Muscle of leg (tissue), 9 donors: ENCODE results near the gene CAMK2G. TPM values are rescaled to one million over a fixed set of nuclear protein-coding genes. Genes with fewer than 3 reads are reported as not detected.

Source experiments
- polyA plus RNA-seq, 8 donors: library from polyadenylated mRNA; unstranded; fragments of 120-200 nt; gene quantifications; one replicate each; pipeline versions ENCODE4 v1.2.1 to v1.2.3, GENCODE V29; 2013; ENCODE audit warnings: inconsistent platforms in 1 of 8, low replicate concordance in 1 of 8; ENCODE audit not compliant: insufficient read length in 8 of 8, insufficient read depth in 1 of 8
- total RNA-seq: library from RNA; stranded (reverse); fragments of 120-200 nt; gene quantifications from one replicate; pipeline ENCODE4 v1.2.4, GENCODE V29; 2013

The CAMK2G gene
- total and polyA plus RNA-seq, 9 donors = 18.4 to 34.7 (median 25.3) TPM

Other genes starting within 250 kb of the CAMK2G start
- 552 TPM for gene MYOZ1, start 233.1 kb downstream of the CAMK2G start, total RNA-seq
- 100 to 1,000 TPM; 201 to 638 (median 487) TPM for gene MYOZ1, start 233.1 kb downstream of the CAMK2G start, polyA plus RNA-seq
- 35.6 TPM for gene SYNPO2L, start 218.5 kb downstream of the CAMK2G start, total RNA-seq
- gene SYNPO2L, start 218.5 kb downstream of the CAMK2G start, polyA plus RNA-seq = 100 to 1,000 TPM; 136 to 224 (median 185) TPM
- 6.3 TPM for gene AGAP5, start 176.4 kb downstream of the CAMK2G start, total RNA-seq
- 10 to 100 TPM in 3 of 8 donors, 1 to 10 TPM in 5; 4.4 to 16.7 (median 7.2) TPM for gene AGAP5, start 176.4 kb downstream of the CAMK2G start, polyA plus RNA-seq
- gene SEC24C, start 130.2 kb downstream of the CAMK2G start, total RNA-seq = 44.6 TPM
- gene SEC24C, start 130.2 kb downstream of the CAMK2G start, polyA plus RNA-seq = 10 to 100 TPM; 43.4 to 59.3 (median 49.9) TPM
- gene CHCHD1, start 92.5 kb downstream of the CAMK2G start, total RNA-seq = 33.3 TPM
- 10 to 100 TPM; 30.1 to 36.3 (median 33.7) TPM for gene CHCHD1, start 92.5 kb downstream of the CAMK2G start, polyA plus RNA-seq
- gene ZSWIM8, start 88.9 kb downstream of the CAMK2G start, total RNA-seq = 40.7 TPM
- gene ZSWIM8, start 88.9 kb downstream of the CAMK2G start, polyA plus RNA-seq = 10 to 100 TPM; 57.5 to 80.5 (median 66.1) TPM
- gene NDST2, start 63.0 kb downstream of the CAMK2G start, total RNA-seq = 11.4 TPM
- gene NDST2, start 63.0 kb downstream of the CAMK2G start, polyA plus RNA-seq = 10 to 100 TPM; 16.1 to 23.6 (median 19.4) TPM
- gene PLAU, start 36.6 kb upstream of the CAMK2G start, total RNA-seq = 21.4 TPM
- 10 to 100 TPM; 22.7 to 37.7 (median 28.6) TPM for gene PLAU, start 36.6 kb upstream of the CAMK2G start, polyA plus RNA-seq
- gene VCL, start 123.6 kb upstream of the CAMK2G start, total RNA-seq = 99.2 TPM
- 100 to 1,000 TPM; 111 to 153 (median 125) TPM for gene VCL, start 123.6 kb upstream of the CAMK2G start, polyA plus RNA-seq